Upper lobe of left lung (tissue), 4 donors: ENCODE measurements around the gene MYO1F.

Experiments used
- CTCF ChIP-seq, 6 experiments: fragments of 450-650 bp in 4 of 6; fragments of 200-600 bp in 2 of 6; sonication (generic) in 2 of 6; IDR thresholded peaks; one replicate each; pipeline ENCODE4 v1.5.1; 2016 to 2019; ENCODE audit warnings: antibody characterized with exemption in 6 of 6
- POLR2AphosphoS5 ChIP-seq, 2 donors: sonication (generic); formaldehyde crosslinking; IDR thresholded peaks; one replicate each; pipeline ENCODE4 v1.5.1; 2017; ENCODE audit warnings: antibody characterized with exemption in 2 of 2

DNA sequence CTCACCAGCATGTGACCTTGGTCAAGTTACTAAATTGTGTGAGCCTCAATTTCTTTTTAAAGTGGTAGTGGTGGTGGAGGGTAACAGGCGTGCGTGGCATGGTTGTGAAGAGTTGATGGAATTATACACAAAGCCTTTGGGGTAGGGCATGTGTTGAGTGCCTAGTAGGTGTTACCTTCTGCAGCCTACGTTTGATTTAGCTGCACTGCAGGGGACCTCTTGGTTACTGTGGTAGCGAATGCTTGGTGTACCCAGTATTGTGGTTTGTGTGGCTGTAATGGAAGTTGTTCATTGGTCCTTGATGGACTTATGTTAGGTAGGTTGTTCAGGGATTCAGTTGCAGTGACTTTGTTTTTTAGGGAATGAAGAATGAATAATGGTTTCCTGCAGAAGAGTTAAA, 99.4 kb downstream of the MYO1F start:
- no peak for TF ChIP-seq CTCF (IDR thresholded peaks at IDR 0.05)
- no peak for TF ChIP-seq POLR2AphosphoS5 (IDR thresholded peaks at IDR 0.05)
